HFF-Myc (cell line): ENCODE measurements around the gene NISCH.

Experiments used
- DNase-seq: peaks from one replicate; pipeline ENCODE4 v3.0.0-alpha.2; 2011; ENCODE audit warnings: low read depth; ENCODE audit errors: extremely low read depth
- H3K4me3 ChIP-seq: replicated peaks from 2 replicates; pipeline ENCODE4 v1.5.1; 2011; ENCODE audit warnings: low read depth, mild to moderate bottlenecking, control low read depth, low read length
- CTCF ChIP-seq: IDR thresholded peaks from 2 replicates; pipeline ENCODE4 v1.5.1; 2012; ENCODE audit warnings: mild to moderate bottlenecking, low read depth, low read length, control low read depth; ENCODE audit errors: missing control alignments

Gene NISCH

DNA sequence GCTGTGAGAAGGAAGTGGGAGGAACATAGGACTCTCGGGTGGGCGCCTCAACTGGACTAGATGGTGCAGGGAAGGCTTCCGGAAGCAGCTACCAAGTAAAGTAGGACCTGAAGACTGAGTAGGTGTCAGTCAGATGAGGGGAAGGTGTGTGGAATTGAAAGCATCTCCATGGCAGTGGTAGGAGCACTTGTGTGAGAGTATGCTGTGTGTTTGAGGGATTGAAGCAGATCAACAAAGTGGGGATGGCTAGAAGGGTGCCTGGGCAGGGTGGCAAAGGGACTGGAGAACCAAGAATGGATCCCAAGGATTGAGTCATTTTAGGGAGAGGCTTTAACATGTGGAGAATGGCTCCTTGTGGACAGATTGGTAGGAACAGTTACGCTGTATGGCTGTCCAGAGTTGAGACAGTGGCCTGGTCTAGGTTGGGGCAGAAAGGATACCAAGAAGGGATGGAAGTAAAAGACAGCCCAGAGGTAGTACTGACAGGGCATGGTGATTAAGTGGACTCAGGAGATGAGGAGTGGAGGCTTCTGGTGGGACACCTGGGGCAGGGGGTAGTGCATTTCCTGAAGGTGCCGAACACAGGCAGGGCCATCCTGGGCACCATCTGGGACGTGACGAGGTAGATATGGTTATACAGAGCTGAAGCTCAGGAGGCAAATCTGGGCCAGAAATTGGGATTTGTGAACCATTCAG, 82.5 kb downstream of the NISCH start:
- no peak for DNase-seq
- TF ChIP-seq CTCF = no peak
- H3K4me3 ChIP-seq = peak overlapping the region; percentile 97

GRCh38 chr3:52539010-52539653, 83.7 kb downstream of the NISCH start:
- peak overlapping the region; percentile 97 for H3K4me3 ChIP-seq
- DNase-seq = no peak
- no peak for TF ChIP-seq CTCF

- no peak overlapping the region for H3K4me3 ChIP-seq
- DNase-seq = no peak
These were observed 85.6 kb downstream of the NISCH start for GRCh38 chr3:52541050-52541449.

More at GRCh38 chr3:52541050-52541449, 85.6 kb downstream of the NISCH start:
- TF ChIP-seq CTCF = no peak
